Keratinocyte (primary cell): ENCODE results near the gene SHANK1. TPM values are rescaled to one million over a fixed set of nuclear protein-coding genes. Genes with fewer than 3 reads are reported as not detected.

Experiments used
- DNase-seq: peaks from one replicate; pipeline ENCODE4 v3.0.0-alpha.2; 2011; ENCODE audit warnings: low read depth, missing footprints, low spot score
- FAIRE-seq: peaks from 2 replicates; lab custom pipeline; 2011; peaks lifted over from hg19 to GRCh38; lab: Jason Lieb, UNC
- H2AFZ ChIP-seq: 2 replicates; pipeline ENCODE4 v1.6.0; 2012; ENCODE audit warnings: low read length, control low read depth, inconsistent platforms; ENCODE audit not compliant: control insufficient read depth
- H3K27ac ChIP-seq: 2 replicates; pipeline ENCODE4 v1.5.1; 2011; ENCODE audit warnings: low read length; ENCODE audit not compliant: control insufficient read depth, insufficient read depth
- H3K27me3 ChIP-seq: 3 replicates; pipeline ENCODE4 v1.6.0; 2011; ENCODE audit warnings: low read length; ENCODE audit not compliant: control insufficient read depth, insufficient read depth; ENCODE audit errors: extremely low read depth
- H3K36me3 ChIP-seq, 2 experiments: 2 replicates in 1 of 2; 3 replicates in 1 of 2; pipeline ENCODE4 v1.5.1; 2011; ENCODE audit warnings: low read length in 2 of 2, mild to moderate bottlenecking in 1 of 2; ENCODE audit not compliant: control insufficient read depth in 2 of 2, insufficient read depth in 2 of 2; ENCODE audit errors: extremely low read depth in 1 of 2
- H3K4me1 ChIP-seq: 3 replicates; pipeline ENCODE4 v1.5.1; 2011; ENCODE audit warnings: low read length; ENCODE audit not compliant: control insufficient read depth, insufficient read depth; ENCODE audit errors: extremely low read depth
- H3K4me2 ChIP-seq: 3 replicates; pipeline ENCODE4 v1.6.0; 2011; ENCODE audit warnings: low read depth, low read length; ENCODE audit not compliant: control insufficient read depth, insufficient read depth; ENCODE audit errors: extremely low read depth
- H3K4me3 ChIP-seq, 3 experiments: fragments of 200-600 bp in 1 of 3; sonication (generic) in 1 of 3; 2 replicates in 2 of 3; 3 replicates in 1 of 3; pipeline ENCODE4 v1.5.1; 2011 to 2016; ENCODE audit warnings: low read length in 3 of 3, mild to moderate bottlenecking in 3 of 3, control low read depth in 2 of 3, inconsistent platforms in 1 of 3, low read depth in 1 of 3, mixed read lengths in 1 of 3, mixed run types in 1 of 3, moderate library complexity in 1 of 3; ENCODE audit not compliant: control insufficient read depth in 2 of 3, insufficient read depth in 2 of 3; ENCODE audit errors: extremely low read depth in 1 of 3
- H3K79me2 ChIP-seq: 2 replicates; pipeline ENCODE4 v1.6.0; 2012; ENCODE audit warnings: low read length; ENCODE audit not compliant: control insufficient read depth, insufficient read depth
- H3K9ac ChIP-seq: 3 replicates; pipeline ENCODE4 v1.6.0; 2011; ENCODE audit warnings: low read length; ENCODE audit not compliant: control insufficient read depth, insufficient read depth; ENCODE audit errors: extremely low read depth
- H3K9me1 ChIP-seq: 3 replicates; pipeline ENCODE4 v1.6.0; 2011; ENCODE audit warnings: low read length; ENCODE audit not compliant: control insufficient read depth, insufficient read depth; ENCODE audit errors: extremely low read depth
- H3K9me3 ChIP-seq: 2 replicates; pipeline ENCODE4 v1.5.1; 2012; ENCODE audit warnings: low read depth, low read length; ENCODE audit not compliant: control insufficient read depth
- H4K20me1 ChIP-seq: 3 replicates; pipeline ENCODE4 v1.6.0; 2011; ENCODE audit warnings: low read length; ENCODE audit not compliant: control insufficient read depth, insufficient read depth; ENCODE audit errors: extremely low read depth
- EZH2 ChIP-seq: IDR thresholded peaks from one replicate; pipeline ENCODE4 v1.6.1; 2012; ENCODE audit warnings: inconsistent platforms, mild to moderate bottlenecking, low read length, moderate library complexity
- dilution Hi-C: fragments of 300-500 bp; cut with MboI; formaldehyde crosslinking; loops from one replicate; pipeline ENCODE4 v1.7.0; 2020; ENCODE audit warnings: low sequenced_read_pairs; ENCODE audit not compliant: extremely low pct_ligation_motif_present
- polyA plus RNA-seq, 5 experiments: library from polyadenylated mRNA; depleted of rRNA in 3 of 5; stranded (reverse) in 3 of 5; stranded (forward) in 1 of 5; unstranded in 1 of 5; fragments of >200 nt; gene quantifications; 1 replicate in 1 of 5; 2 replicates in 3 of 5; 3 replicates in 1 of 5; pipeline versions ENCODE4 v1.2.1 to v1.2.3, GENCODE V29; 2011 to 2012; ENCODE audit warnings: missing spikeins in 2 of 5, low read depth in 1 of 5, low replicate concordance in 1 of 5
- TF ChIP-seq, protein P1 (sequence below), 3 experiments: IDR thresholded peaks in 1 of 3; conservative IDR thresholded peaks in 1 of 3; optimal IDR thresholded peaks in 1 of 3; 2 replicates in 2 of 3; 3 replicates in 1 of 3; pipeline versions ENCODE3 to v1.5.1; 2011; ENCODE audit warnings: low read length in 3 of 3, mild to moderate bottlenecking in 3 of 3, moderate library complexity in 2 of 3, control low read depth in 1 of 3, inconsistent platforms in 1 of 3; ENCODE audit not compliant: insufficient read depth in 2 of 3; ENCODE audit errors: extremely low read depth in 1 of 3

The SHANK1 gene
- polyA plus RNA-seq, 1 donor (not counting 4 experiments of a cell fraction or from before 2014, with no cell fraction given): 0.51 TPM

DNA sequence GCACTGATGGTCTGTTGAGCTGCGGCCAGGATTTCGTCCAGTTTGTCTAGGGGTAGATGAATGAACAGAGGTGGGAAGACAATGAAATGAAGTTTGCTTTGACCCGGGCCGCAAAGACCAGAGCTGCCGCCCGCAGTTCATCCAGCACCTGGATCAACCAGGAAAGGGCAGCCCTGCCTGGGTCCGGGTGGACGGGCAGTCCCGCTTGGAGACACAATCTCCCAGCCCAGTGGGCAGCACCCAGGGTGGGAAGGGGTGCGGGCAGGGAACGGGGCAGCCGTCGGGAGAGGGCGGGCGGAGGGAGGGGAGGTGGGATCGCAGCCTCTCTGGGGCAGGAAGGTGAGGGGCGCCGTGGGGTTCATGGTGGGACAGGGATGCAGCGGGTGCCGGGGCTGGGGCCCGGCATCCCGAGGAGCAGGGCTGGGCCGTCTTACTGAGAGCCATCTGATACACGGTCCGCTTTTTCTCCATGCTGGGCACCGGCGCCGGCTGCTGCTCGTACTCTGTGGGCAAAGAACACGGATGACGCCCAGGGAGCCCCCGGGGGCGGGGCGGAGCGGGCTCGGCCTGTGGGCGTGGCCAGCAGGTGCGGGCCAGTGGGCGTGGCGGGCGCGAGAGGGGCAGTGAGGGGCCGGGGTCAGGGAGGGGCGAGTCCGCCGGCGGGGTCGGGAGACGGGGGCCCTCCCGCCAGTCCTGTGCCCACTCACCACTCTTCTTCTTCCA, 33.1 kb downstream of the SHANK1 start:
- H3K9me1 ChIP-seq: no peaks in the 10 kb centered on the region
- H4K20me1 ChIP-seq: no peaks in the 10 kb centered on the region
- H3K4me2 ChIP-seq: no peak overlapping the region
- H3K4me3 ChIP-seq: no peak overlapping the region
- no peak overlapping the region for H3K9ac ChIP-seq
- H3K36me3 ChIP-seq: no peaks in the 10 kb centered on the region
- H3K4me1 ChIP-seq: no peaks in the 10 kb centered on the region
- TF ChIP-seq, protein P1, sequence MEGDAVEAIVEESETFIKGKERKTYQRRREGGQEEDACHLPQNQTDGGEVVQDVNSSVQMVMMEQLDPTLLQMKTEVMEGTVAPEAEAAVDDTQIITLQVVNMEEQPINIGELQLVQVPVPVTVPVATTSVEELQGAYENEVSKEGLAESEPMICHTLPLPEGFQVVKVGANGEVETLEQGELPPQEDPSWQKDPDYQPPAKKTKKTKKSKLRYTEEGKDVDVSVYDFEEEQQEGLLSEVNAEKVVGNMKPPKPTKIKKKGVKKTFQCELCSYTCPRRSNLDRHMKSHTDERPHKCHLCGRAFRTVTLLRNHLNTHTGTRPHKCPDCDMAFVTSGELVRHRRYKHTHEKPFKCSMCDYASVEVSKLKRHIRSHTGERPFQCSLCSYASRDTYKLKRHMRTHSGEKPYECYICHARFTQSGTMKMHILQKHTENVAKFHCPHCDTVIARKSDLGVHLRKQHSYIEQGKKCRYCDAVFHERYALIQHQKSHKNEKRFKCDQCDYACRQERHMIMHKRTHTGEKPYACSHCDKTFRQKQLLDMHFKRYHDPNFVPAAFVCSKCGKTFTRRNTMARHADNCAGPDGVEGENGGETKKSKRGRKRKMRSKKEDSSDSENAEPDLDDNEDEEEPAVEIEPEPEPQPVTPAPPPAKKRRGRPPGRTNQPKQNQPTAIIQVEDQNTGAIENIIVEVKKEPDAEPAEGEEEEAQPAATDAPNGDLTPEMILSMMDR (optimal IDR thresholded peaks at IDR 0.05 in 1 of 3, IDR thresholded peaks at IDR 0.05 in 1 of 3, conservative IDR thresholded peaks at IDR 0.05 in 1 of 3; ENCODE audit: extremely low read depth in 1 of 3, insufficient read depth in 2 of 3, low read length in 3 of 3): no peak
- peak; percentile 55 for TF ChIP-seq EZH2
- peaks cover 19% of the 10 kb centered on the region for H3K27me3 ChIP-seq
- H2AFZ ChIP-seq: no peak overlapping the region
- dilution Hi-C loops: no loop called here
- H3K79me2 ChIP-seq: no peaks in the 10 kb centered on the region
- DNase-seq: no peak
- H3K9me3 ChIP-seq: no peaks in the 10 kb centered on the region
- no peak overlapping the region for H3K27ac ChIP-seq
- no peak for FAIRE-seq

- dilution Hi-C loops: no loop called here
- Histone ChIP-seq H3K9ac (no peak overlapping the region), H3K36me3 (no peaks in the 10 kb centered on the region), H3K4me3 (no peak overlapping the region), H3K27me3 (no peaks in the 10 kb centered on the region), H2AFZ (no peak overlapping the region), H3K4me1 (no peaks in the 10 kb centered on the region), H3K79me2 (no peaks in the 10 kb centered on the region), H4K20me1 (no peaks in the 10 kb centered on the region), H3K9me1 (no peaks in the 10 kb centered on the region), H3K4me2 (no peak overlapping the region), H3K9me3 (no peaks in the 10 kb centered on the region), H3K27ac (no peak overlapping the region)
- no peak for DNase-seq
- no peak for TF ChIP-seq EZH2
- TF ChIP-seq, protein P1 (optimal IDR thresholded peaks at IDR 0.05 in 1 of 3, IDR thresholded peaks at IDR 0.05 in 1 of 3, conservative IDR thresholded peaks at IDR 0.05 in 1 of 3; ENCODE audit: extremely low read depth in 1 of 3, insufficient read depth in 2 of 3, low read length in 3 of 3): no peak
- peak; percentile 9 for FAIRE-seq
Measured at GRCh38 chr19:50679177-50680125, 40.2 kb downstream of the SHANK1 start.
